ENCODE measurements around the gene COL4A2. TPM values are rescaled to one million over a fixed set of nuclear protein-coding genes. Genes with fewer than 3 reads are reported as not detected.
"Not testable (repeated sequence)": the region's sequence is repeated elsewhere in the genome, so short reads cannot be mapped to it uniquely, and the experiment has no call there.

The COL4A2 gene
- total RNA-seq, 4 donors from 2014 or later: 51.2 to 85.8 (median 70.5) TPM

- TF ChIP-seq CTCF (IDR thresholded peaks at IDR 0.05 in 4 of 5, conservative IDR thresholded peaks at IDR 0.05 in 1 of 5): no peak
- no peak for TF ChIP-seq POLR2A (IDR thresholded peaks at IDR 0.05)
- DNase-seq (no peak), ATAC-seq (no peak)
- no peaks in the 10 kb centered on the region for H3K27me3 ChIP-seq
- intact Hi-C loops (cut with DNase I; ENCODE audit: low total_unique reads): loop anchor here (10.0 kb wide), 1 partner anchor 539 kb away; no protein-coding TSS in a partner anchor
- H3K4me3 ChIP-seq: no peak overlapping the region
- no peaks in the 10 kb centered on the region for H3K9me3 ChIP-seq
- peak overlapping the region in 2 of 4 donors; percentile 27 to 75 for H3K27ac ChIP-seq
- peaks cover 0 to 24% of the 10 kb centered on the region in 2 donors for H3K36me3 ChIP-seq
- in situ Hi-C loops (cut with MboI; ENCODE audit: low sequenced_read_pairs in 4 of 4): no loop called here
- H3K4me1 ChIP-seq: peaks cover 5 to 10% of the 10 kb centered on the region in 2 donors
Measured at GRCh38 chr13:110495881-110496280, 188.8 kb downstream of the COL4A2 start.

GRCh38 chr13:110496281-110496680, 189.2 kb downstream of the COL4A2 start:
- H3K27ac ChIP-seq: peak overlapping the region in 2 of 4 donors; percentile 27 to 75
- ATAC-seq: no peak
- H3K4me3 ChIP-seq: no peak overlapping the region
- no peaks in the 10 kb centered on the region for H3K27me3 ChIP-seq
- H3K4me1 ChIP-seq: peaks cover 5 to 10% of the 10 kb centered on the region in 2 donors
- in situ Hi-C loops (cut with MboI; ENCODE audit: low sequenced_read_pairs in 4 of 4): no loop called here
- intact Hi-C loops (cut with DNase I; ENCODE audit: low total_unique reads): loop anchor here (10.0 kb wide), 1 partner anchor 539 kb away; no protein-coding TSS in a partner anchor
- DNase-seq: no peak
- TF ChIP-seq POLR2A (IDR thresholded peaks at IDR 0.05) (no peak), CTCF (IDR thresholded peaks at IDR 0.05 in 4 of 5, conservative IDR thresholded peaks at IDR 0.05 in 1 of 5) (no peak)
- peaks cover 0 to 24% of the 10 kb centered on the region in 2 donors for H3K36me3 ChIP-seq
- no peaks in the 10 kb centered on the region for H3K9me3 ChIP-seq

GRCh38 chr13:110497003-110497402, 189.9 kb downstream of the COL4A2 start:
- peak overlapping the region; percentile 1 to 85 (median 54) for H3K27ac ChIP-seq
- H3K4me3 ChIP-seq: no peak overlapping the region
- H3K4me1 ChIP-seq: peaks cover 5 to 10% of the 10 kb centered on the region in 2 donors
- intact Hi-C loops (cut with DNase I; ENCODE audit: low total_unique reads) (loop anchor here (10.0 kb wide), 1 partner anchor 538 kb away; no protein-coding TSS in a partner anchor), in situ Hi-C loops (cut with MboI; ENCODE audit: low sequenced_read_pairs in 4 of 4) (no loop called here)
- no peak for DNase-seq
- no peak for ATAC-seq
- peaks cover 0 to 26% of the 10 kb centered on the region in 2 donors for H3K36me3 ChIP-seq
- no peaks in the 10 kb centered on the region for H3K9me3 ChIP-seq
- TF ChIP-seq CTCF (IDR thresholded peaks at IDR 0.05 in 4 of 5, conservative IDR thresholded peaks at IDR 0.05 in 1 of 5) (no peak), POLR2A (IDR thresholded peaks at IDR 0.05) (no peak)
- H3K27me3 ChIP-seq: no peaks in the 10 kb centered on the region

GRCh38 chr13:110497896-110498295, 190.8 kb downstream of the COL4A2 start:
- Histone ChIP-seq H3K36me3 (peaks cover 0 to 31% of the 10 kb centered on the region in 2 donors), H3K27ac (peak overlapping the region; percentile 75 to 85 (median 79))
- peak; percentile 83 to 88 for ATAC-seq
- H3K4me1 ChIP-seq; in situ Hi-C loops (cut with MboI; ENCODE audit: low sequenced_read_pairs in 4 of 4); H3K9me3 ChIP-seq; H3K4me3 ChIP-seq; H3K27me3 ChIP-seq: not testable (repeated sequence)
- peak; percentile 25 to 63 for DNase-seq
- intact Hi-C loops (cut with DNase I; ENCODE audit: low total_unique reads): loop anchor here (2.0 to 10.0 kb wide), 4 partner anchors 23 to 537 kb away; partner anchors contain the start of gene ING1

- in situ Hi-C loops (cut with MboI; ENCODE audit: low sequenced_read_pairs in 4 of 4): no loop called here
- DNase-seq: peak; percentile 72 to 89
- intact Hi-C loops (cut with DNase I; ENCODE audit: low total_unique reads): loop anchor here (2.0 to 10.0 kb wide), 4 partner anchors 22 to 536 kb away; partner anchors contain the start of gene ING1
- peak in 1 of 2 donors; percentile 13 for TF ChIP-seq POLR2A (IDR thresholded peaks at IDR 0.05)
- TF ChIP-seq CTCF (IDR thresholded peaks at IDR 0.05 in 4 of 5, conservative IDR thresholded peaks at IDR 0.05 in 1 of 5): peak in 1 of 5 experiments; percentile 9
- Histone ChIP-seq H3K9me3 (no peaks in the 10 kb centered on the region), H3K36me3 (peaks cover 0 to 31% of the 10 kb centered on the region in 2 donors), H3K4me1 (peaks cover 5 to 10% of the 10 kb centered on the region in 2 donors), H3K4me3 (no peak overlapping the region), H3K27ac (peak overlapping the region; percentile 75 to 85 (median 80)), H3K27me3 (no peaks in the 10 kb centered on the region)
- peak; percentile 95 to 96 for ATAC-seq
Measured at GRCh38 chr13:110498327-110498726, 191.2 kb downstream of the COL4A2 start.
